Measurements from ENCODE around the gene RAB4A.

RAB4A gene

GRCh38 chr1:229237320-229237719 lies 33.6 kb upstream of the RAB4A start:
- H3K27me3 Mint-ChIP-seq: no peaks in the 10 kb centered on the region
- ATAC-seq (no peak), DNase-seq (no peak)
- H3K4me1 Mint-ChIP-seq: no peaks in the 10 kb centered on the region
- H3K9me3 Mint-ChIP-seq: peaks cover 0 to 7% of the 10 kb centered on the region in 2 donors
- no peak overlapping the region for H3K27ac Mint-ChIP-seq
- H3K4me3 Mint-ChIP-seq: no peak overlapping the region

DNA sequence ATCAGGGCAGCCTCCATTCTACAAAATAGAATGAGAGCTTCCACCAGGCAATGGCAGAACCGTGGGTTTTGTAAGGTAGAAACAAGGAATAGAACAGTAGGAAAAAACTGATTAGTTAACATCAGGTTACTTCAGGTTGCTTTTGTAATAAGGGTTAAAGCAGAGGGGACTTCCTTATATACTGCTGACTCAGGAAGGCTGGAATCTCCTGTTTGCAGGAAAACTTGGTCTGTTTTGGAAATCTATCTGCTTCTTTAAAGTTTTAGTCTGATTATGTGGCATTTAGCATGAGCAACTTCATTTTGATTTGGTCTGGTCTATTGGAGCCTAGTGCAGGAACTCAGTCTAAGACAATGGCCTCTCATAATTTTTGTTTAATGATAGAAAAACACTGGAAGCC lies 32.7 kb upstream of the RAB4A start:
- Mint-ChIP-seq H3K4me3 (no peak overlapping the region), H3K27ac (no peak overlapping the region), H3K9me3 (peaks cover under 1 to 9% of the 10 kb centered on the region in 2 donors), H3K4me1 (no peaks in the 10 kb centered on the region), H3K27me3 (no peaks in the 10 kb centered on the region)
- DNase-seq (no peak), ATAC-seq (no peak)

GRCh38 chr1:229238674-229239415 lies 32.1 kb upstream of the RAB4A start:
- Mint-ChIP-seq H3K27ac (peak overlapping the region in 1 of 2 donors; percentile 71), H3K4me3 (no peak overlapping the region), H3K27me3 (no peaks in the 10 kb centered on the region), H3K9me3 (peaks cover 7 to 15% of the 10 kb centered on the region in 2 donors), H3K4me1 (no peaks in the 10 kb centered on the region)
- DNase-seq: no peak
- ATAC-seq: no peak

- no peak for DNase-seq
- Mint-ChIP-seq H3K4me1 (no peaks in the 10 kb centered on the region), H3K27ac (no peak overlapping the region), H3K4me3 (no peak overlapping the region), H3K9me3 (peaks cover 10 to 25% of the 10 kb centered on the region in 2 donors), H3K27me3 (no peaks in the 10 kb centered on the region)
- ATAC-seq: no peak
Observed at GRCh38 chr1:229240532-229240931, 30.4 kb upstream of the RAB4A start.

GRCh38 chr1:229241390-229241789 lies 29.5 kb upstream of the RAB4A start:
- no peak overlapping the region for H3K27ac Mint-ChIP-seq
- H3K9me3 Mint-ChIP-seq: peaks cover 10 to 25% of the 10 kb centered on the region in 2 donors
- no peaks in the 10 kb centered on the region for H3K27me3 Mint-ChIP-seq

GRCh38 chr1:229243638-229244037 lies 27.3 kb upstream of the RAB4A start:
- Mint-ChIP-seq H3K9me3 (peaks cover 10 to 25% of the 10 kb centered on the region in 2 donors), H3K4me1 (peaks cover 2% of the 10 kb centered on the region), H3K4me3 (no peak overlapping the region), H3K27me3 (no peaks in the 10 kb centered on the region), H3K27ac (no peak overlapping the region)
- DNase-seq (no peak), ATAC-seq (no peak)

More at GRCh38 chr1:229241390-229241789, 29.5 kb upstream of the RAB4A start:
- H3K4me3 Mint-ChIP-seq: no peak overlapping the region
- H3K4me1 Mint-ChIP-seq: no peaks in the 10 kb centered on the region
- DNase-seq: no peak
- no peak for ATAC-seq

- Mint-ChIP-seq H3K4me3 (no peak overlapping the region), H3K4me1 (peaks cover 6% of the 10 kb centered on the region), H3K9me3 (peaks cover 10 to 25% of the 10 kb centered on the region in 2 donors), H3K27ac (no peak overlapping the region), H3K27me3 (no peaks in the 10 kb centered on the region)
- no peak for ATAC-seq
- no peak for DNase-seq
Observed at GRCh38 chr1:229244091-229244490, 26.8 kb upstream of the RAB4A start.

GRCh38 chr1:229247871-229248270 lies 23.0 kb upstream of the RAB4A start:
- Mint-ChIP-seq H3K27me3 (no peaks in the 10 kb centered on the region), H3K4me3 (no peak overlapping the region), H3K9me3 (peaks cover 10 to 19% of the 10 kb centered on the region in 2 donors), H3K4me1 (peaks cover 36% of the 10 kb centered on the region), H3K27ac (no peak overlapping the region)
- ATAC-seq: no peak
- DNase-seq: no peak

DNA sequence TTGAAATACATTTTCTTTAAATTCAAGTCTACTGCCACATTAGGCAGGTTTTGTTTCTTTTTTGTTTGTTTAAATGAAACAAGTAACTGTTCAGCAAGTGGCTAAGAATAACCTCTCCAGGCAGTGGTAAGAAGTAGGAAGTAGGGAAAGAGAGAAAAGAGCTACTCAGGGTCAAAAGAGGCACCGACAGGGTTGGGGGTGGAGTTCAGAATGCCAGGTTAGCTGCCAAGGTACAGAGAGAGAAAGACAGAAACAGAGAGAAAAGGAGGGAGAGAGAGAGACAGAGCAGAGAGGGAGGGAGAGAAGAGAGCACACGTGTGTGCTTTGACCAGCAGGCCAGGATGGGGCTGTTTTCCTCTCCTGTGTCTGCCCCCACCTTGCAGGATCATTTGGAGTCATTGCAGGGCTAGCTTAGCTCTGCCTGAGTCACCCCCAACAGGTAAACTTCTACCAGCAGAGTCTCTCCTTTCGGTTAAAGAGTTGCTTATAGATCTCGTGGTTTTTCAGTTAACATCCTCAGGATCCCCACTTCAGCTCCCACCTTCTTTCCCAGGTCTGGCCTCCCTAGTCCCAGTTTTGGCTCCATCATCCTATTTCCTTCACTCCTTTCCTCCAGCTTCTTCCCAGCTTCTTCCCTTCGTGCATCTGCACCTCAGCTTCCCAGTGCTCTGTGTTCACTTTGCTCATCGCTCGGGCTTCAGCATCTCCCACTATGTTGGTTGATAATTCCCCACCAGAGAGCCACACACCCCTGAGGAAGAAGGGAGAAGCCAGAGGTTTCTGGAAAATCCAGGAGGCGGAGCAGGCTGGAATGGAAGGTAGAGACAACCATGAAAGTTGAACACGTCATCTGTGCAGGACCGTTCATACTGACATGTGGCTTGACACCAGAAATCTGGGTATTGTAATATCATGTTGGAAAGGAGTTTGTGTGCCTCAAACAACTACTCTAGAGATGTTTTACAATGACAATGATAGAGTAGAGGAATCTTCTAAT lies 21.8 kb upstream of the RAB4A start:
- ATAC-seq: peak; percentile 33
- H3K27ac Mint-ChIP-seq: peak overlapping the region in 1 of 2 donors; percentile 64

GRCh38 chr1:229249854-229250644 lies 20.9 kb upstream of the RAB4A start:
- no peaks in the 10 kb centered on the region for H3K9me3 Mint-ChIP-seq
- ATAC-seq (no peak), DNase-seq (no peak)
- peaks cover 50% of the 10 kb centered on the region for H3K4me1 Mint-ChIP-seq
- no peak overlapping the region for H3K4me3 Mint-ChIP-seq
- no peaks in the 10 kb centered on the region for H3K27me3 Mint-ChIP-seq
- H3K27ac Mint-ChIP-seq: no peak overlapping the region

More for the DNA sequence above, 21.8 kb upstream of the RAB4A start:
- H3K27me3 Mint-ChIP-seq: no peaks in the 10 kb centered on the region
- no peak for DNase-seq
- H3K4me1 Mint-ChIP-seq: peaks cover 44% of the 10 kb centered on the region
- peaks cover under 1 to 8% of the 10 kb centered on the region in 2 donors for H3K9me3 Mint-ChIP-seq
- no peak overlapping the region for H3K4me3 Mint-ChIP-seq

DNA sequence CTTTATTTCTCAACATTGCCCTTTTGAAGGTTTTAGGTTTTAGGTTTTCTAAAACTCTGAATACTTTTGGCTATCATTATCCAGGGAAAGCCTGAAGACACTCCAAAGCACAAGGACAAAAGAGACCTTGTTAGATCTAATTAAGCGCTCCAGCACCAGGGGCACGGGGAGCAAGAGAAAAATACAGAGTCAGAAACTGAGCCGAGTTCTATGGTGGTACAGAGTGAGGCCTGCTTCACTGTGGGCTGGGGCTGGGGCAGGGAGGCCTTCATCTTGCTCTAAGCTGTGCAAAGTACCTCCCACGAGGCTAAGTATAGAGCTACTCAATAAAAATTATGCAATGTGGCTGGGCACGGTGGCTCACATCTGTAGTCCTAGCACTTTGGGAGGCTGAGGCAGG lies 19.7 kb upstream of the RAB4A start:
- Mint-ChIP-seq H3K27ac (no peak overlapping the region), H3K4me3 (no peak overlapping the region), H3K4me1 (peaks cover 55% of the 10 kb centered on the region), H3K9me3 (no peaks in the 10 kb centered on the region), H3K27me3 (no peaks in the 10 kb centered on the region)
- ATAC-seq (no peak), DNase-seq (no peak)

DNA sequence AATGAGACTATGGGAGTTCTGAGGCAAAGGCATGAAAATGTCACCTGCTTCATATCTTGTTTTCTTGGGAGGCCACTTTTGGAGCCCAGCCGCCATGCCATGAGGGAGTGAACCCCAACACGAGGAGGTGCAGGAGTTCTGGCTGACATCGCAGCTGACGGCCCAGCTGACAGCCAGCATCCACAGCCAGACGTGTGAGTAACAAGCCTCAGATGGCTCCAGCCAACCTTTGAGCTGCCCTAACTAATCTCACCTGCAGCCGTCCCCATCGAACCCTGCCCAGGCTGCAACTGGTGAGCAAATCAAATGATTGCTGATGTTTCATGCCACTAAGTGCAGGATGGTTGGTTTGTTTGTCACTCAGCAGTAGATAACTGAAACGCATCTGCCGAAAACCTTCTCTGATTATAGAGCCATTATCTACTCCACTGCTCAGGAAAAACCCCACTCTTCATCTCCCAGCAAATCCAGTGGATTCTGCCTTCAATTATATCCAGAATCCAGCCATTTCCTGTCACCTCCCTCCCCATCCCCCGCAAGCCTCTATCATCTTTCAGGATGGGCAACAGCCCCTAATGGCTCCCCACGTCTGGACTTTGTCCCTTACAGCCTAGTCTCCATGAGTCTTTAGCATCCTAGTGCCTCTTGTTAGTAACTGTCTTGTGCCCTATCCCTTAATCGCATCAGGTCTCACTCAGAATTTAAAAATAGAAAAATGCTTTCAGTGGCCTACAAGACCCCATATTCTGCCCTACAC lies 18.5 kb upstream of the RAB4A start:
- DNase-seq: no peak
- peaks cover 55% of the 10 kb centered on the region for H3K4me1 Mint-ChIP-seq
- H3K27ac Mint-ChIP-seq: no peak overlapping the region
- H3K27me3 Mint-ChIP-seq: no peaks in the 10 kb centered on the region
- H3K4me3 Mint-ChIP-seq: peak overlapping the region in 1 of 2 donors; percentile 57
- ATAC-seq: no peak
- H3K9me3 Mint-ChIP-seq: no peaks in the 10 kb centered on the region

- peaks cover 63% of the 10 kb centered on the region for H3K4me1 Mint-ChIP-seq
- no peak for DNase-seq
- H3K9me3 Mint-ChIP-seq: no peaks in the 10 kb centered on the region
- H3K4me3 Mint-ChIP-seq: peak overlapping the region; percentile 57 to 65
- ATAC-seq: peak; percentile 81
- peak overlapping the region in 1 of 2 donors; percentile 66 for H3K27ac Mint-ChIP-seq
- H3K27me3 Mint-ChIP-seq: no peaks in the 10 kb centered on the region
Observed at GRCh38 chr1:229253151-229253974, 17.5 kb upstream of the RAB4A start.
